K562 (cell line): ENCODE results near the gene CADM2. TPM values are rescaled to one million over a fixed set of nuclear protein-coding genes. Genes with fewer than 3 reads are reported as not detected.

Experiments used
- ATAC-seq: fragments of 200-7000 bp; cut with Tn5 transposase; 3 replicates; pipeline ENCODE4 v1.9.1; 2020; ENCODE audit warnings: moderate library complexity
- BruUV-seq: library from RNA; stranded (reverse); fragments of 400-500 nt; replicated peaks from 2 replicates; lab custom pipeline; 2021; lab: Mats Ljungman, UMichigan
- CTCF ChIA-PET: fragments of 300-600 bp; formaldehyde crosslinking; extraction: SDS; loops from one replicate; lab custom pipeline; 2021; ENCODE audit warnings: low intra/inter-chr PET ratio; lab: Yijun Ruan, JAX
- POLR2A ChIA-PET: fragments of 300-600, 350-650 bp; sonication (Branson Sonifier 250); formaldehyde crosslinking; extraction: SDS; loops from one replicate; lab custom pipeline; 2021; ENCODE audit warnings: antibody characterized with exemption, inconsistent platforms; lab: Yijun Ruan, JAX
- DNase-seq, 4 experiments: peaks; one replicate each; pipeline versions ENCODE4 v3.0.0 to v3.0.0-alpha.2; 2011 to 2018; ENCODE audit warnings: low spot score in 3 of 4, mixed read lengths in 3 of 4; ENCODE audit errors: extremely low read depth in 1 of 4
- FAIRE-seq: peaks from 2 replicates; lab custom pipeline; 2011; peaks lifted over from hg19 to GRCh38; lab: Jason Lieb, UNC
- H2AFZ ChIP-seq: 2 replicates; pipeline ENCODE4 v1.6.0; 2011; ENCODE audit warnings: low read depth, low read length, control low read depth, inconsistent platforms
- H3K27ac ChIP-seq: fragments of 200-600 bp; 3 replicates; pipeline ENCODE4 v1.8.0; 2011; ENCODE audit warnings: low read depth, mild to moderate bottlenecking, control low read depth, inconsistent platforms, low read length, moderate library complexity, mixed read lengths; ENCODE audit errors: extremely low read depth
- H3K27me3 ChIP-seq, 2 experiments: fragments of 300-600 bp in 1 of 2; 2 replicates in 1 of 2; 3 replicates in 1 of 2; pipeline versions ENCODE4 v1.6.0 to v1.8.0; 2011; ENCODE audit warnings: inconsistent platforms in 2 of 2, low read length in 2 of 2, mild to moderate bottlenecking in 1 of 2, mixed read lengths in 1 of 2, moderate library complexity in 1 of 2; ENCODE audit not compliant: control insufficient read depth in 2 of 2, insufficient read depth in 2 of 2
- H3K36me3 ChIP-seq: fragments of 300-600 bp; 3 replicates; pipeline ENCODE4 v1.8.0; 2011; ENCODE audit warnings: mild to moderate bottlenecking, low read length, inconsistent platforms; ENCODE audit not compliant: control insufficient read depth, insufficient read depth
- H3K4me1 ChIP-seq, 2 experiments: fragments of 200-600 bp in 1 of 2; replicated peaks in 1 of 2; 2 replicates in 1 of 2; 3 replicates in 1 of 2; pipeline versions ENCODE4 v1.5.1 to v1.8.0; 2011; ENCODE audit warnings: inconsistent platforms in 2 of 2, low read length in 2 of 2, mild to moderate bottlenecking in 1 of 2, mixed read lengths in 1 of 2, moderate library complexity in 1 of 2; ENCODE audit not compliant: control insufficient read depth in 2 of 2, insufficient read depth in 2 of 2
- H3K4me2 ChIP-seq: 2 replicates; pipeline ENCODE4 v1.6.1; 2011; ENCODE audit warnings: low read length, control low read depth, inconsistent platforms, mixed read lengths; ENCODE audit not compliant: insufficient read depth
- H3K4me3 ChIP-seq: fragments of 200-600 bp; sonication (generic), shearing (Covaris generic); 2 replicates; pipeline ENCODE4 v1.5.1; 2016; ENCODE audit warnings: control low read depth, inconsistent platforms
- H3K79me2 ChIP-seq: fragments of 200-600 bp; 3 replicates; pipeline ENCODE4 v1.8.0; 2011; ENCODE audit warnings: low read length, inconsistent platforms; ENCODE audit not compliant: control insufficient read depth, insufficient read depth
- H3K9ac ChIP-seq, 2 experiments: 2 replicates each; pipeline versions ENCODE4 v1.6.0 to v1.6.1; 2011; ENCODE audit warnings: low read depth in 2 of 2, low read length in 2 of 2, control low read depth in 1 of 2, inconsistent platforms in 1 of 2, mild to moderate bottlenecking in 1 of 2, mixed read lengths in 1 of 2; ENCODE audit not compliant: insufficient read depth in 1 of 2
- H3K9me1 ChIP-seq: one replicate; pipeline ENCODE4 v1.6.0; 2011; ENCODE audit warnings: inconsistent platforms, mild to moderate bottlenecking, low read length, moderate library complexity; ENCODE audit not compliant: control insufficient read depth, insufficient read depth
- H3K9me3 ChIP-seq: replicated peaks from 2 replicates; pipeline ENCODE4 v1.5.1; 2011; ENCODE audit warnings: low read depth, low read length, inconsistent platforms; ENCODE audit not compliant: control insufficient read depth, insufficient read depth
- H4K20me1 ChIP-seq: replicated peaks from 2 replicates; pipeline ENCODE4 v1.6.1; 2011; ENCODE audit warnings: low read length, inconsistent platforms, mixed read lengths; ENCODE audit not compliant: control insufficient read depth, insufficient read depth
- CREBBP ChIP-seq: IDR thresholded peaks from one replicate; pipeline ENCODE4 v1.6.1; 2012; ENCODE audit warnings: low read depth, mild to moderate bottlenecking, control low read depth, inconsistent platforms, low read length
- FOXP1 ChIP-seq: sonication (generic); formaldehyde crosslinking; IDR thresholded peaks from 2 replicates; pipeline ENCODE4 v1.8.0; 2022; ENCODE audit warnings: mild to moderate bottlenecking, missing genetic modification reagents
- GATA2 ChIP-seq: sonication (generic); formaldehyde crosslinking; IDR thresholded peaks from 2 replicates; pipeline ENCODE4 v1.4.0; 2020; ENCODE audit warnings: mild to moderate bottlenecking, missing genetic modification reagents
- HLTF ChIP-seq: fragments of 450-650 bp; IDR thresholded peaks from 2 replicates; pipeline ENCODE4 v1.6.1; 2016
- HMG20A ChIP-seq: fragments of 450-650 bp; formaldehyde crosslinking; conservative IDR thresholded peaks from 2 replicates; pipeline ENCODE4 v1.4.0; 2020; ENCODE audit warnings: mild to moderate bottlenecking, mixed read lengths
- PHB ChIP-seq: fragments of 250-450 bp; sonication (Bioruptor Pico); IDR thresholded peaks from 2 replicates; pipeline ENCODE4 v1.5.0; 2021
- ZNF707 ChIP-seq: fragments of 250-450 bp; sonication (Bioruptor Pico); conservative IDR thresholded peaks from 2 replicates; pipeline ENCODE4 v1.8.0; 2022; ENCODE audit warnings: inconsistent platforms, mild to moderate bottlenecking, moderate library complexity
- WGBS: fragments of 100-300 bp; shearing (Covaris generic); methylation state at CpG from one replicate; pipeline ENCODE4 v1.1.6; 2016; ENCODE audit warnings: low coverage, mixed read lengths; ENCODE audit not compliant: insufficient coverage; ENCODE audit errors: missing lambda C conversion rate; 5-methylcytosine and 5-hydroxymethylcytosine counted together
- in situ Hi-C: fragments of 300-500 bp; cut with MboI; formaldehyde crosslinking; loops from 4 replicates; pipeline ENCODE4 v1.15.0; 2018; ENCODE audit warnings: inconsistent platforms, mixed read lengths
- intact Hi-C: fragments of 100-400 bp; cut with micrococcal nuclease; formaldehyde crosslinking; loops from 2 replicates; pipeline ENCODE4 v1.14.2; 2022
- polyA plus RNA-seq, 8 experiments: library from polyadenylated mRNA; depleted of rRNA in 4 of 8; stranded (reverse) in 5 of 8; unstranded in 3 of 8; fragments of >200 nt; fragmentation: Nextera tagmentation in 2 of 8; fragmentation: Illumina TruSeq in 1 of 8; extraction: Ambion mirVana in 2 of 8; extraction: Trizol in 1 of 8; gene quantifications; 2 replicates each; pipeline versions ENCODE4 v1.2.1 to v1.2.3, GENCODE V29; 2011 to 2014; ENCODE audit warnings: inconsistent platforms in 1 of 8, missing spikeins in 1 of 8
- total RNA-seq, 7 experiments: library from RNA; depleted of rRNA in 6 of 7; stranded (reverse); fragments of >200 nt in 6 of 7; fragmentation: Illumina TruSeq in 2 of 7; extraction: Trizol in 2 of 7; gene quantifications; 2 replicates each; pipeline versions ENCODE4 v1.2.1 to v1.2.3, GENCODE V29; 2011 to 2021; ENCODE audit warnings: low replicate concordance in 1 of 7
- TF ChIP-seq, protein P1 (sequence below): sonication (generic); formaldehyde crosslinking; IDR thresholded peaks from 2 replicates; pipeline ENCODE4 v1.9.0; 2022; ENCODE audit warnings: mild to moderate bottlenecking, missing genetic modification reagents
- TF ChIP-seq, protein P2 (sequence below): IDR thresholded peaks from 2 replicates; pipeline ENCODE4 v1.6.1; 2012; ENCODE audit warnings: low read depth, low read length, improper control_type of control experiment, borderline replicate concordance
- TF ChIP-seq, protein P3 (sequence below): fragments of 250-450 bp; sonication (Bioruptor Pico); IDR thresholded peaks from 2 replicates; pipeline ENCODE4 v1.4.0; 2020; ENCODE audit warnings: borderline replicate concordance

CADM2 gene
- total and polyA plus RNA-seq, 9 of the 15 experiments (the other 6 are each of a cell fraction or from before 2014, with no cell fraction given): 0.11 to 3.2 (median 0.95) TPM

DNA sequence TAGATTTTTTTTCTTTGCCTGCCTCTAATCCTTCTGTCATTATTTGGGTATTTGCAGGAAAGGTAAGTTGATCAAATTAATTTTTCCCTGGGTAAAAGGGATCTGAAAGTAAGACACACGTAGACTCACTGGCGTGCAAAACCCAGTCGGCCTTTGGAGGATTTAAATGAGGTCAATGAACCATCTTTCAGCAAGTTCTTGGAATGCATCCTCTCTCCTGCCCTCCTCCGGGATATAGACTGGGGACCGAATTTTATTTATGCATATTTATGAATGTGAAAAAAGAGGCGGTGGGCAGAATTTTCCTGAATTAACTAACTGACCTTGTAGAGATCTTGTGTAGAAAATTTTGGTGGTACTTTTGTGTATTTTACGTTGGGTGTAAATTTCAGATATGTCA is 2.2 kb downstream of the CADM2 start:
- no peak for DNase-seq
- intact Hi-C loops: no loop called here
- Histone ChIP-seq H2AFZ (no peak overlapping the region), H3K27ac (no peak overlapping the region), H3K9ac (no peak overlapping the region), H3K4me3 (no peak overlapping the region), H3K79me2 (no peaks in the 10 kb centered on the region), H4K20me1 (no peaks in the 10 kb centered on the region), H3K36me3 (no peaks in the 10 kb centered on the region), H3K4me1 (peaks cover 0 to 7% of the 10 kb centered on the region in 2 experiments; a peak in 2 of 5 replicates), H3K4me2 (no peak overlapping the region), H3K27me3 (no peaks in the 10 kb centered on the region), H3K9me3 (no peaks in the 10 kb centered on the region), H3K9me1 (no peaks in the 10 kb centered on the region)
- no peak for ATAC-seq
- POLR2A ChIA-PET: no interaction called here
- in situ Hi-C loops: no loop called here
- TF ChIP-seq HLTF (no peak), GATA2 (CRISPR knock-in tag) (no peak), CREBBP (no peak), HMG20A (no peak), PHB (no peak), FOXP1 (CRISPR knock-in tag) (no peak), ZNF707 (no peak)
- TF ChIP-seq, protein P1, sequence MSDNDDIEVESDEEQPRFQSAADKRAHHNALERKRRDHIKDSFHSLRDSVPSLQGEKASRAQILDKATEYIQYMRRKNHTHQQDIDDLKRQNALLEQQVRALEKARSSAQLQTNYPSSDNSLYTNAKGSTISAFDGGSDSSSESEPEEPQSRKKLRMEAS (CRISPR knock-in tag): no peak
- TF ChIP-seq, protein P2, sequence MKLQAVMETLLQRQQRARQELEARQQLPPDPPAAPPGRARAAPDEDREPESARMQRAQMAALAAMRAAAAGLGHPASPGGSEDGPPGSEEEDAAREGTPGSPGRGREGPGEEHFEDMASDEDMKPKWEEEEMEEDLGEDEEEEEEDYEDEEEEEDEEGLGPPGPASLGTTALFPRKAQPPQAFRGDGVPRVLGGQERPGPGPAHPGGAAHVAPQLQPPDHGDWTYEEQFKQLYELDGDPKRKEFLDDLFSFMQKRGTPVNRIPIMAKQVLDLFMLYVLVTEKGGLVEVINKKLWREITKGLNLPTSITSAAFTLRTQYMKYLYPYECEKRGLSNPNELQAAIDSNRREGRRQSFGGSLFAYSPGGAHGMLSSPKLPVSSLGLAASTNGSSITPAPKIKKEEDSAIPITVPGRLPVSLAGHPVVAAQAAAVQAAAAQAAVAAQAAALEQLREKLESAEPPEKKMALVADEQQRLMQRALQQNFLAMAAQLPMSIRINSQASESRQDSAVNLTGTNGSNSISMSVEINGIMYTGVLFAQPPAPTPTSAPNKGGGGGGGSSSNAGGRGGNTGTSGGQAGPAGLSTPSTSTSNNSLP: no peak
- TF ChIP-seq, protein P3, sequence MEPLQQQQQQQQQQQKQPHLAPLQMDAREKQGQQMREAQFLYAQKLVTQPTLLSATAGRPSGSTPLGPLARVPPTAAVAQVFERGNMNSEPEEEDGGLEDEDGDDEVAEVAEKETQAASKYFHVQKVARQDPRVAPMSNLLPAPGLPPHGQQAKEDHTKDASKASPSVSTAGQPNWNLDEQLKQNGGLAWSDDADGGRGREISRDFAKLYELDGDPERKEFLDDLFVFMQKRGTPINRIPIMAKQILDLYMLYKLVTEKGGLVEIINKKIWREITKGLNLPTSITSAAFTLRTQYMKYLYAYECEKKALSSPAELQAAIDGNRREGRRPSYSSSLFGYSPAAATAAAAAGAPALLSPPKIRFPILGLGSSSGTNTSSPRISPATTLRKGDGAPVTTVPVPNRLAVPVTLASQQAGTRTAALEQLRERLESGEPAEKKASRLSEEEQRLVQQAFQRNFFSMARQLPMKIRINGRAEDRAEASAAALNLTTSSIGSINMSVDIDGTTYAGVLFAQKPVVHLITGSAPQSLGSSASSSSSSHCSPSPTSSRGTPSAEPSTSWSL (CRISPR knock-in tag): no peak
- BruUV-seq: no TSS peak
- 3% methylated on average over 5 of the region's 7 CpGs for WGBS
- no peak for FAIRE-seq
- CTCF ChIA-PET: no interaction called here
